Measurements from ENCODE around the gene APPL2. TPM values are rescaled to one million over a fixed set of nuclear protein-coding genes. Genes with fewer than 3 reads are reported as not detected.

Gene APPL2
- total RNA-seq, 1 experiment from 2014 or later, result 35.5 TPM

DNA sequence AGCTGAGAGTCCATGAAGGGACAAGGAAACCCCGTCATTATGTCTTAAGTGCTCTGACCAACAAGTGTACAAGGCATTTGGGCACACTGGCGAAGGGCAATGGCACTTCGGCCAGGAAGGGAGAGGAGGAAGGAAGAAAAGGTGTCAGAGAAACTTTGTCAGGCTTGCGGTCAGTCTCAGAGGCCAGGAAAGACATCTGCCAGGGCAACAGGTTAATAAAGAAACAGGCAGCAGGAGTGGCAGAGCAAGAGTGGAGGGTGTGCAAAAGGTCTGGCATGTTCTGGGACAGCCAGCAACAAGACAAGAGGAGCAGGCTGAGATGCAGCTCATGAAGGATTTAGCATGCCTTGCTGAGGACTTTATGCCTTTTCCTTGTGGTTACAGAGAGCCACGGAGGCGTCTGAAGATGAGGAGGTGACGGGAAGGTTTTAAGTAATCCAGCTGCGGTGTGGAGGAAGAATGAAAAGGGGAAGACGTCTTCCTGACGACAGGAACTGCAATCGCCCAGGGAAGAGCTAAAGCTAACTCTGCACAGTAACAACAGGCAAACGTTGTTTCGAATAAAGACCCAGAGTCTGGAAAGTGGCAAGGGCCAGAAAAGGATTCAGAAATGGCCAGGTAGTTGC lies 13.1 kb downstream of the APPL2 start:
- peaks cover 6% of the 10 kb centered on the region for H3K4me1 Mint-ChIP-seq (ENCODE audit: insufficient read depth, unreplicated experiment)
- H3K27ac Mint-ChIP-seq (ENCODE audit: low read depth, unreplicated experiment), result no peak overlapping the region
- peaks cover 47% of the 10 kb centered on the region for H3K36me3 Mint-ChIP-seq (ENCODE audit: insufficient read depth, unreplicated experiment)
- ChIA-PET CTCF (no interaction called here), POLR2A (interaction anchor here (0.6 to 3.3 kb wide), 3 partner anchors 12 to 142 kb away, joined by 3 to 33 read pairs (median 3); partner anchors contain the start of gene APPL2)
- no peaks in the 10 kb centered on the region for H3K9me3 Mint-ChIP-seq (ENCODE audit: unreplicated experiment)
- BruUV-seq (replicated peaks), result no TSS peak
- intact Hi-C loops (cut with micrococcal nuclease), result no loop called here
- no peaks in the 10 kb centered on the region for H3K27me3 Mint-ChIP-seq (ENCODE audit: insufficient read depth, unreplicated experiment)
- DNase-seq (ENCODE audit: unreplicated experiment), result no peak
- TF ChIP-seq, protein P1, sequence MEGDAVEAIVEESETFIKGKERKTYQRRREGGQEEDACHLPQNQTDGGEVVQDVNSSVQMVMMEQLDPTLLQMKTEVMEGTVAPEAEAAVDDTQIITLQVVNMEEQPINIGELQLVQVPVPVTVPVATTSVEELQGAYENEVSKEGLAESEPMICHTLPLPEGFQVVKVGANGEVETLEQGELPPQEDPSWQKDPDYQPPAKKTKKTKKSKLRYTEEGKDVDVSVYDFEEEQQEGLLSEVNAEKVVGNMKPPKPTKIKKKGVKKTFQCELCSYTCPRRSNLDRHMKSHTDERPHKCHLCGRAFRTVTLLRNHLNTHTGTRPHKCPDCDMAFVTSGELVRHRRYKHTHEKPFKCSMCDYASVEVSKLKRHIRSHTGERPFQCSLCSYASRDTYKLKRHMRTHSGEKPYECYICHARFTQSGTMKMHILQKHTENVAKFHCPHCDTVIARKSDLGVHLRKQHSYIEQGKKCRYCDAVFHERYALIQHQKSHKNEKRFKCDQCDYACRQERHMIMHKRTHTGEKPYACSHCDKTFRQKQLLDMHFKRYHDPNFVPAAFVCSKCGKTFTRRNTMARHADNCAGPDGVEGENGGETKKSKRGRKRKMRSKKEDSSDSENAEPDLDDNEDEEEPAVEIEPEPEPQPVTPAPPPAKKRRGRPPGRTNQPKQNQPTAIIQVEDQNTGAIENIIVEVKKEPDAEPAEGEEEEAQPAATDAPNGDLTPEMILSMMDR (IDR thresholded peaks at IDR 0.05; ENCODE audit: unreplicated experiment), result no peak
- H3K4me3 Mint-ChIP-seq (ENCODE audit: unreplicated experiment), result no peak overlapping the region

DNA sequence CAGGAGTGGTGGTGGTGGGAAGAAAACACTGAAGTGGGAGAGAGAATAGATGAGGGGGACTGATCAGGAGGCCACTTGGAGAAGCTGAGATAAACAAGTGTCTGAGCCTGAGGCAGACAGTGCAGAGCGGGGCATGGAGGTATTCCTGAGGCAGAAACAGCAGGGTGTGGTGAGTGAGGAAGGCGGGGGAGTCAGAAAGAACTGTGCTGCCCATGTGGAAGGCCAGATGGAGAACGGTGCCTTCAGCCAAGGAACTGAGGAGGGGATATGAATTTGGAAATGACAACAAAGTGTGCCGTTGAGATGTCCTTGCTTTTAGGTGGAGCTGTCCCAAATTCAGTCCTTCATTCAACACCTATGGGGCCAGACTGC lies 13.7 kb downstream of the APPL2 start:
- BruUV-seq (replicated peaks), result no TSS peak
- peaks cover 6% of the 10 kb centered on the region for H3K4me1 Mint-ChIP-seq (ENCODE audit: insufficient read depth, unreplicated experiment)
- ChIA-PET CTCF (interaction anchor here (0.6 kb wide), 1 partner anchor 288 kb away, joined by 4 read pairs; no protein-coding TSS in a partner anchor), POLR2A (interaction anchor here (0.6 to 3.3 kb wide), 3 partner anchors 12 to 143 kb away, joined by 3 to 33 read pairs (median 3); partner anchors contain the start of gene APPL2)
- intact Hi-C loops (cut with micrococcal nuclease), result no loop called here
- TF ChIP-seq, protein P1 (IDR thresholded peaks at IDR 0.05; ENCODE audit: unreplicated experiment), result no peak
- no peak overlapping the region for H3K4me3 Mint-ChIP-seq (ENCODE audit: unreplicated experiment)
- DNase-seq (ENCODE audit: unreplicated experiment), result no peak
- H3K9me3 Mint-ChIP-seq (ENCODE audit: unreplicated experiment), result no peaks in the 10 kb centered on the region
- H3K27ac Mint-ChIP-seq (ENCODE audit: low read depth, unreplicated experiment), result no peak overlapping the region
- H3K27me3 Mint-ChIP-seq (ENCODE audit: insufficient read depth, unreplicated experiment), result no peaks in the 10 kb centered on the region
- H3K36me3 Mint-ChIP-seq (ENCODE audit: insufficient read depth, unreplicated experiment), result peaks cover 47% of the 10 kb centered on the region

DNA sequence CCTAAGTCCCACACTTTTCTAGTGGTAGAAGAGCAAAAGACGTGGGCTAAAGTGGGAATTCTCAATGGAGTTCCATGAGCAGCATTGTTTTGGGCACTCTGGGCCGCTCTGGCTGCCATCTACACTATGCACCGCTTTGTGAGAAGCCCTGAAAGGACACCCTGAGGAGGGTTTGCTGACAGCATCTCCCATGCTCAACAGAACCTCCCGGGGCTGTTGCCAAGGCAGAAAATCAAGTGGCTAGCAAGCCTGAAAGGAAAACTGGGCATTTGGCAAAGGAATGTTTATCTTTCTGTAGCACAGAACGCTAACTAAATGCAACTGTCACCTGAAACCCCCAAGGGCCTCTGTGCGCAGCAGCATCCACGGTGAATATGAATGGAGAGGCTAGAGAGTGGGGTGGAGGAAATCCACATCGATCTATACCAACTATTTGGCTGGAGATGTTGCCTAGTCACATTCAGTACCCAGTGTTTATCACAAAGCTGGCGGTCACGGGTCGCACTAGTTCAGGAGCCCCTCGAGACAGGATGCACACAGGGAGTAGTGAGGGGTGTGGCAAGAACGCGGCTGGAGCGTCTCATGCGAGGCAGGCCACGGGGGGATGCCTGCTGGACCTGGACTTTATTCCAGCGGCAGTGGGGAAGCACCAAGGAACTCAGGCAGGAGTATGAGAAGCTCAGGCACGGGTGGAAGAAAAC lies 14.2 kb downstream of the APPL2 start:
- intact Hi-C loops (cut with micrococcal nuclease), result no loop called here
- H3K36me3 Mint-ChIP-seq (ENCODE audit: insufficient read depth, unreplicated experiment), result peaks cover 50% of the 10 kb centered on the region
- no peak for DNase-seq (ENCODE audit: unreplicated experiment)
- ChIA-PET CTCF (interaction anchor here (0.6 to 1.4 kb wide), 5 partner anchors 10 to 700 kb away, joined by 3 to 6 read pairs (median 3); no protein-coding TSS in a partner anchor), POLR2A (interaction anchor here (0.6 to 3.3 kb wide), 5 partner anchors 13 to 143 kb away, joined by 3 to 33 read pairs (median 3); partner anchors contain the start of genes APPL2 and WASHC4)
- H3K27me3 Mint-ChIP-seq (ENCODE audit: insufficient read depth, unreplicated experiment), result no peaks in the 10 kb centered on the region
- no peak overlapping the region for H3K4me3 Mint-ChIP-seq (ENCODE audit: unreplicated experiment)
- no peaks in the 10 kb centered on the region for H3K9me3 Mint-ChIP-seq (ENCODE audit: unreplicated experiment)
- H3K4me1 Mint-ChIP-seq (ENCODE audit: insufficient read depth, unreplicated experiment), result peaks cover 6% of the 10 kb centered on the region
- TF ChIP-seq, protein P1 (IDR thresholded peaks at IDR 0.05; ENCODE audit: unreplicated experiment), result no peak
- BruUV-seq (replicated peaks), result no TSS peak
- no peak overlapping the region for H3K27ac Mint-ChIP-seq (ENCODE audit: low read depth, unreplicated experiment)

DNA sequence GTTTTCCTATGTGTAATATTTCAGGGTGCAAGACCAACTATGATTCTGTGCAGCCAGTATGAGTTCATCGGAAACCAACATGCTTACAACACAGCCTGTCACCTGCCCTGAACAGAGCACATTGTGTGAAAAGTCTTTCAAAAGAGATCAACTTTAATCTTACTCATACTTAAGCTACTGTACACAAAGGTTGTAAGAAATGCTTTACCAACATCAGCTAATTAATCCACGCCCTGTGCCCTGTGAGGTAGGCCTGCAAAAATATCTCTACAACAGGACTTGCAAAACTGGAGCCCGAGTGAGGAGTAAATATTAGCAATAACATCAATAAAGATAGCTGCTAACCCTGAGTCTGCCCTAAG lies 15.1 kb downstream of the APPL2 start:
- Mint-ChIP-seq H3K4me3 (ENCODE audit: unreplicated experiment) (no peak overlapping the region), H3K27ac (ENCODE audit: low read depth, unreplicated experiment) (no peak overlapping the region), H3K4me1 (ENCODE audit: insufficient read depth, unreplicated experiment) (peaks cover 6% of the 10 kb centered on the region)

More for the DNA sequence above, 15.1 kb downstream of the APPL2 start:
- TF ChIP-seq, protein P1 (IDR thresholded peaks at IDR 0.05; ENCODE audit: unreplicated experiment), result no peak
- H3K27me3 Mint-ChIP-seq (ENCODE audit: insufficient read depth, unreplicated experiment), result no peaks in the 10 kb centered on the region
- peaks cover 48% of the 10 kb centered on the region for H3K36me3 Mint-ChIP-seq (ENCODE audit: insufficient read depth, unreplicated experiment)
- intact Hi-C loops (cut with micrococcal nuclease), result no loop called here
- no peaks in the 10 kb centered on the region for H3K9me3 Mint-ChIP-seq (ENCODE audit: unreplicated experiment)
- BruUV-seq (replicated peaks), result no TSS peak
- CTCF ChIA-PET, result interaction anchor here (0.6 to 1.4 kb wide), 5 partner anchors 11 to 701 kb away, joined by 3 to 6 read pairs (median 3); no protein-coding TSS in a partner anchor
- no peak for DNase-seq (ENCODE audit: unreplicated experiment)
- POLR2A ChIA-PET, result interaction anchor here (1.0 to 3.3 kb wide), 3 partner anchors 14 to 113 kb away, joined by 3 to 33 read pairs (median 3); partner anchors contain the start of genes APPL2 and WASHC4
